Cardiac muscle cell (in vitro differentiated cells and primary cell): ENCODE measurements around the gene NFATC4. TPM values are rescaled to one million over a fixed set of nuclear protein-coding genes. Genes with fewer than 3 reads are reported as not detected.

Experiments used
- DNase-seq, 2 donors: peaks; one replicate each; pipeline versions ENCODE4 v3.0.0 to v3.0.0-alpha.2; 2010 to 2017; ENCODE audit warnings: low read depth in 1 of 2, low spot score in 1 of 2
- H3K27ac ChIP-seq: fragments of 200-600 bp; sonication (generic); 2 replicates; pipeline ENCODE4 v1.5.1; 2016
- H3K27me3 ChIP-seq: fragments of 200-600 bp; sonication (generic); 2 replicates; pipeline ENCODE4 v1.6.0; 2016; ENCODE audit warnings: control low read depth
- H3K36me3 ChIP-seq: fragments of 200-600 bp; sonication (generic); 2 replicates; pipeline ENCODE4 v1.5.1; 2016; ENCODE audit warnings: control low read depth
- H3K4me1 ChIP-seq: fragments of 200-600 bp; sonication (generic); 2 replicates; pipeline ENCODE4 v1.8.1; 2017; ENCODE audit warnings: low read depth, mild to moderate bottlenecking, mixed run types
- H3K4me3 ChIP-seq: fragments of 200-600 bp; sonication (generic); 2 replicates; pipeline ENCODE4 v1.5.1; 2016; ENCODE audit warnings: mild to moderate bottlenecking
- H3K9me3 ChIP-seq: fragments of 200-600 bp; sonication (generic); 2 replicates; pipeline ENCODE4 v1.5.1; 2017; ENCODE audit warnings: low read depth, mild to moderate bottlenecking, control low read depth
- polyA plus RNA-seq: library from polyadenylated mRNA; unstranded; fragments of >200 nt; fragmentation: Nextera tagmentation; extraction: Ambion mirVana; gene quantifications from 2 replicates; pipeline ENCODE4 v1.2.1, GENCODE V29; 2016
- total RNA-seq: library from RNA; depleted of rRNA; stranded (reverse); fragments of >200 nt; gene quantifications from 2 replicates; pipeline ENCODE4 v1.2.3, GENCODE V29; 2016
- TF ChIP-seq, protein P1 (sequence below): IDR thresholded peaks from 2 replicates; pipeline ENCODE4 v1.5.1; 2012; ENCODE audit warnings: low read depth, mild to moderate bottlenecking, low read length

The NFATC4 gene
- total and polyA plus RNA-seq, 2 experiments from 2014 or later = 83.2 to 117 TPM

DNA sequence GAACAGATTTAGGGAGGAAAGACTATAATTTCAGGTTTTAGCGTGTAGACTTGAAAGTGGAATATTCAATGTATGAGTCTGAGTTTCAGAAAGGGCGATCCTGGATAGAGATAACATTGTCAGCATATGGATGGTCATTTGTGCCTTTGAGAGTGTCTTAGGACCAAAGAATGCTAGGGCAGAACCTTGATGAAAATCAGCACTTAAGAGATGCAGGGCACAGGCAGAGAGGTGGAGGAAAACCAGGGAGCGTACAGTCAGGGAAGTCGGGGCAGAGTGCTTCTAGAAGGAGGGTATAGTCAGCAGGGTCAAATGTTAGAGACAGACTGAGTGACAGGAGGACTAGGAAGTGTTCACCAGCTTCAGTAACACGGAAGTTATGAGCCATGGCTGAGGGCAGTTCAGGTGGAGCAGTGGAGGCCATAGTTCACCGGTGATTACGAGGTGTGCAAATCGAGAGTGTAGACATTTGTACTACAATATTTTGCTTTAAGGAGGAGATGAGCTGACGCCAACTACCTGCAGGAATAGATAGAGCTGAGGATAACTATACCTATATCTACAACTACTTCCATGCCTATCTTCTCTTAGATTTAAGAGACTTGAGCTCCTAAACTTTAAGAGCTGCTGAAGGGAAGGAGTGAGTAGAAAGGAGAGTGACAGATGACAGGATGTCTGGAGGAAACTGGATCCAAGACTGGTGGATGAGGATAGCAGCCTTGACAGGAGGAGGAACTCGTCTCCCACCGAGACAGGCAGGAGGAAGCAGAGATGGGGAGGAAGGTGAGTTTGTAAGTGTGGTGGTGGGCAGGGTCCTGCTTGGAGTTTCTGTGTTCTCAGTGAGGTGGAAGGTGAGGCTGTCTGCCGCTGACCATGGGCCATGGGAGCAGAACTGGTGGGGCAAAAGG lies 55.0 kb downstream of the NFATC4 start:
- no peaks in the 10 kb centered on the region for H3K27me3 ChIP-seq
- no peaks in the 10 kb centered on the region for H3K4me1 ChIP-seq
- H3K9me3 ChIP-seq = no peaks in the 10 kb centered on the region
- H3K36me3 ChIP-seq = no peaks in the 10 kb centered on the region
- H3K27ac ChIP-seq = no peak overlapping the region
- no peak for DNase-seq
- no peak overlapping the region for H3K4me3 ChIP-seq
- TF ChIP-seq, protein P1, sequence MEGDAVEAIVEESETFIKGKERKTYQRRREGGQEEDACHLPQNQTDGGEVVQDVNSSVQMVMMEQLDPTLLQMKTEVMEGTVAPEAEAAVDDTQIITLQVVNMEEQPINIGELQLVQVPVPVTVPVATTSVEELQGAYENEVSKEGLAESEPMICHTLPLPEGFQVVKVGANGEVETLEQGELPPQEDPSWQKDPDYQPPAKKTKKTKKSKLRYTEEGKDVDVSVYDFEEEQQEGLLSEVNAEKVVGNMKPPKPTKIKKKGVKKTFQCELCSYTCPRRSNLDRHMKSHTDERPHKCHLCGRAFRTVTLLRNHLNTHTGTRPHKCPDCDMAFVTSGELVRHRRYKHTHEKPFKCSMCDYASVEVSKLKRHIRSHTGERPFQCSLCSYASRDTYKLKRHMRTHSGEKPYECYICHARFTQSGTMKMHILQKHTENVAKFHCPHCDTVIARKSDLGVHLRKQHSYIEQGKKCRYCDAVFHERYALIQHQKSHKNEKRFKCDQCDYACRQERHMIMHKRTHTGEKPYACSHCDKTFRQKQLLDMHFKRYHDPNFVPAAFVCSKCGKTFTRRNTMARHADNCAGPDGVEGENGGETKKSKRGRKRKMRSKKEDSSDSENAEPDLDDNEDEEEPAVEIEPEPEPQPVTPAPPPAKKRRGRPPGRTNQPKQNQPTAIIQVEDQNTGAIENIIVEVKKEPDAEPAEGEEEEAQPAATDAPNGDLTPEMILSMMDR = no peak

DNA sequence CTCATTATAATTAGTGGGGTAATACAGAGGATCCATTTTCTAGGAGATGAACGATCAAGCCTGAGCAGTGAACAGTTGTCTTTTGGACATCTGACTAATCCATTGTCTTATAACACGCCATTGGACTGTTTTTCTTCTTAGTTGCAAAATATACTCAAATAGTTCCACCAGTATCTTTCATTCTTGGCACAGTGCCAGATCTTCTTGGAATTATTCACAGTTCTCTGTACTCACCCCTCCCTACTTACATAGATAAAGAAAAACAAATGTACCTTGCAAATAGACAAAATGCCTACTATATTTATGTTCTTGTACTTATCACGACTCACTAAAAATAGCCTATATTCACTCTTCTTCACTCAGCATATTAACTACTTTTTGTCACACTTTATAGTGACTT lies 57.7 kb downstream of the NFATC4 start:
- H3K27me3 ChIP-seq = no peaks in the 10 kb centered on the region
- no peaks in the 10 kb centered on the region for H3K36me3 ChIP-seq
- TF ChIP-seq, protein P1 = no peak
- no peak overlapping the region for H3K4me3 ChIP-seq
- H3K9me3 ChIP-seq = no peaks in the 10 kb centered on the region
- peak; percentile 21 to 91 for DNase-seq
- H3K27ac ChIP-seq = no peak overlapping the region
- peaks cover 3% of the 10 kb centered on the region for H3K4me1 ChIP-seq

DNA sequence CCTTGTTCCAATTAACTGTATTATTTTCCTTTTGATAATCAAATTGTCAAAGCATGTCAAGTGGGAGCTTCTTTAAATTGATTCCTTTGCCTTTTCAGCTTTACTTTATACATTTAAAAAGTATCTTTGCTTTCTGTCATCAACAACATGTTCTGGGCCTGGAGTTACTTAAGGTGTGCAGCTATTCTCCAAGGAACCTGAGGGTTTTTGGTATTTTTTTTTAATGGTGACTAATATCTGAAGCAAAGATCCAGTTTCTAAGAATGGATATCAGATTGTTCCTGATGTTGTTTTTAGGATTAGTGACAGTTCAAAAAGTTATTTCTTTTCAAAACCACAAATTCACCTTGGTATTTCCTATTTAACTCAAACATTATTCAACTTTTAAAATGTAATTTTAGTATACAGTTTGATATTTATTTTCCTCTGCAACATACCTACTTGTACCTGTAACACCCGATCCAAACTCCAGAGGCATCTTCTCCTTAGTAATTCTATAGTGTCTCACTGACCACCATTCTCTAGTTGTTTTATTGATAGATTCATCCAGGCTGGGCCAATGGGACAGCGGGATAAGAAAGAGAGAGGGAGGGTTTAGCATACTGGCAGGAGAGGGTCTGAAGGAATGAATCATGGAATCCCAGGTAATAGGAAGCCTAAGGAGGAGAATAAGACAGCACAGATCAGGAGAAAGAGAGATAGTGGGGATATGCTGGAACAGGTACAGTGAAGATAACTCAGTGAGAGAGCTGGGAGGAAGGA lies 58.3 kb downstream of the NFATC4 start:
- no peak overlapping the region for H3K27ac ChIP-seq
- H3K4me3 ChIP-seq = no peak overlapping the region
- no peaks in the 10 kb centered on the region for H3K27me3 ChIP-seq
- H3K36me3 ChIP-seq = no peaks in the 10 kb centered on the region
- H3K4me1 ChIP-seq = peaks cover 8% of the 10 kb centered on the region
- DNase-seq = no peak
- TF ChIP-seq, protein P1 = no peak
- no peaks in the 10 kb centered on the region for H3K9me3 ChIP-seq

DNA sequence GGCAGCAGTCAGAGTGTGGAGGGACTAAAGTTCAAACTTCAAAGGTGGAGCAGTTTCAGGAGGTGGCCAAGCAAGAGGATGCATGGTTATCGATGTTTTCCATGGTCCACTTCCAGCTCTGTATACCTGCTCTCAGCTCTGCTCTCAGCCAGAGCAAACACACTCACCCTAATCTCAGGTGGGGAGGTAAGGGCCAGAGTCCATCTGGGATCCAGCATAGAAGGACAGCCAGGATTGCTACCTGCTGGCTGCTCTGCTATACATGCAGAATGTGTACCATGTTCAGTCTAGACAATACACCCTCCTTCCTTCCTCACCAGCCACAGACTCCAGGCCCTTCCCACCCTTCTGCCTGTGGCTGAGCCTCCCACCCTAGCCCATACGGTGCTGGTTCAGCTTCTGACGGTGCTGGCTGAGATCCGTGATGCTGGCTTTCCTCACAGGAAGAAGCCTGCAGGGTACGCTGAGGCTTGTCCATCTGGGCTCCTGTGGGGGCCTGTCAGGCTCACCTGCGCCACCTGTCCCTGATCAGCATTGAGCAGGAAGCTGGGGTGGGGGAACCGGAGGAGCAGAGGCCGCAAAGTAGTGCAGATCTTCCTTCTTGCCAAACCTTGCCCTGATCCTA lies 59.0 kb downstream of the NFATC4 start:
- no peaks in the 10 kb centered on the region for H3K36me3 ChIP-seq
- DNase-seq = no peak
- no peak overlapping the region for H3K27ac ChIP-seq
- H3K27me3 ChIP-seq = no peaks in the 10 kb centered on the region
- H3K4me1 ChIP-seq = peaks cover 9% of the 10 kb centered on the region
- TF ChIP-seq, protein P1 = no peak
- no peaks in the 10 kb centered on the region for H3K9me3 ChIP-seq
- no peak overlapping the region for H3K4me3 ChIP-seq
